ENCODE data around the gene CHPF2.
A peak's percentile ranks its signal among the peaks of the same experiment; 100 is the strongest.

The CHPF2 gene

GRCh38 chr7:151232091-151232916 is at the start of gene CHPF2:
CHPF2 (plus strand) TSS chr7:151232483; CDS start chr7:151234012, 1,529 bp downstream.
- DNase-seq = peak; percentile 42 to 94 (median 84)

GRCh38 chr7:151185762-151186639 is 46.3 kb upstream of the CHPF2 start:
- no peak for DNase-seq

- DNase-seq = no peak
Measured at GRCh38 chr7:151186640-151187408, 45.5 kb upstream of the CHPF2 start, which contains the start of gene ASB10. ASB10 (minus strand) TSS chr7:151187250; CDS start chr7:151187130, 120 bp downstream.

- DNase-seq = no peak
Measured at GRCh38 chr7:151187409-151188251, 44.7 kb upstream of the CHPF2 start.

GRCh38 chr7:151188252-151188542 is 44.1 kb upstream of the CHPF2 start:
- DNase-seq = no peak

GRCh38 chr7:151189038-151189437 is 43.2 kb upstream of the CHPF2 start:
- DNase-seq = no peak

- DNase-seq = no peak
Measured at GRCh38 chr7:151191544-151191943, 40.7 kb upstream of the CHPF2 start.

GRCh38 chr7:151192002-151192539 is 40.2 kb upstream of the CHPF2 start:
- DNase-seq = no peak

- DNase-seq = no peak
Measured at GRCh38 chr7:151193203-151193978, 38.9 kb upstream of the CHPF2 start.

- no peak for DNase-seq
Measured at GRCh38 chr7:151194188-151194587, 38.1 kb upstream of the CHPF2 start.

GRCh38 chr7:151195616-151196450 is 36.5 kb upstream of the CHPF2 start:
- no peak for DNase-seq

GRCh38 chr7:151197932-151198331 is 34.4 kb upstream of the CHPF2 start:
- no peak for DNase-seq

GRCh38 chr7:151198945-151199848 is 33.1 kb upstream of the CHPF2 start:
- DNase-seq = peak in 9 of 51 donors; percentile 4 to 49 (median 17)

- DNase-seq = no peak
Measured at GRCh38 chr7:151201344-151201743, 30.9 kb upstream of the CHPF2 start.

GRCh38 chr7:151201751-151202150 is 30.5 kb upstream of the CHPF2 start:
- no peak for DNase-seq

- DNase-seq = no peak
Measured at GRCh38 chr7:151202836-151203235, 29.4 kb upstream of the CHPF2 start.

GRCh38 chr7:151204383-151205032 is 27.8 kb upstream of the CHPF2 start:
- no peak for DNase-seq
